ENCODE measurements around the gene RAB11FIP5. TPM values are rescaled to one million over a fixed set of nuclear protein-coding genes. Genes with fewer than 3 reads are reported as not detected.

Gene RAB11FIP5
- total RNA-seq, 6 experiments from 2014 or later: 76.7 to 92.0 (median 83.6) TPM

DNA sequence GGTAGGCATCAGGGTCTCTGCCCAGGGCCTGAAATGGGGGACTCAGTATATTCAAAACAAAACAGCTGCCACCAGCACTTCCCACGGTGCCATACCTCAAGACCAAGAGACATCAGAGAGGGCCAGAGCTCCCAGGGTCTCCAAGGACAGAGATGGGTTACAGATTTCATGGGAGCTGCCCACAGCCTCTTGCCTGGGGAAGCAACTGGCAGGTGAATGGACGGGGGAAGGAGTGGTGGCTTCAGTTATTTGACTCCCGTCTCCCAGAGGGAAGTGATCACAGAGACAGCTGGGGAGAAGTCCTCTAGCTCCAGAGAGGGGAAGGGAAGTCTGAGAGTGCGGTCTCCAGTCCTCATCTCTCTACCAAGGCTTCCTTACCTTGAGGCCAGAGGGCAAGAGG is 25.4 kb downstream of the RAB11FIP5 start:
- Mint-ChIP-seq H3K9me3 (no peaks in the 10 kb centered on the region), H3K27me3 (ENCODE audit: insufficient read depth) (peaks cover 2% of the 10 kb centered on the region), H3K27ac (peak overlapping the region; percentile 58), H3K4me3 (peak overlapping the region; percentile 49; the same call in 1 of the 2 replicates), H3K4me1 (ENCODE audit: low read depth) (peaks cover 74% of the 10 kb centered on the region), H3K36me3 (ENCODE audit: low read depth) (peaks cover 5% of the 10 kb centered on the region)
- TF ChIP-seq, protein P1, sequence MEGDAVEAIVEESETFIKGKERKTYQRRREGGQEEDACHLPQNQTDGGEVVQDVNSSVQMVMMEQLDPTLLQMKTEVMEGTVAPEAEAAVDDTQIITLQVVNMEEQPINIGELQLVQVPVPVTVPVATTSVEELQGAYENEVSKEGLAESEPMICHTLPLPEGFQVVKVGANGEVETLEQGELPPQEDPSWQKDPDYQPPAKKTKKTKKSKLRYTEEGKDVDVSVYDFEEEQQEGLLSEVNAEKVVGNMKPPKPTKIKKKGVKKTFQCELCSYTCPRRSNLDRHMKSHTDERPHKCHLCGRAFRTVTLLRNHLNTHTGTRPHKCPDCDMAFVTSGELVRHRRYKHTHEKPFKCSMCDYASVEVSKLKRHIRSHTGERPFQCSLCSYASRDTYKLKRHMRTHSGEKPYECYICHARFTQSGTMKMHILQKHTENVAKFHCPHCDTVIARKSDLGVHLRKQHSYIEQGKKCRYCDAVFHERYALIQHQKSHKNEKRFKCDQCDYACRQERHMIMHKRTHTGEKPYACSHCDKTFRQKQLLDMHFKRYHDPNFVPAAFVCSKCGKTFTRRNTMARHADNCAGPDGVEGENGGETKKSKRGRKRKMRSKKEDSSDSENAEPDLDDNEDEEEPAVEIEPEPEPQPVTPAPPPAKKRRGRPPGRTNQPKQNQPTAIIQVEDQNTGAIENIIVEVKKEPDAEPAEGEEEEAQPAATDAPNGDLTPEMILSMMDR (IDR thresholded peaks at IDR 0.05): no peak
- DNase-seq: no peak

DNA sequence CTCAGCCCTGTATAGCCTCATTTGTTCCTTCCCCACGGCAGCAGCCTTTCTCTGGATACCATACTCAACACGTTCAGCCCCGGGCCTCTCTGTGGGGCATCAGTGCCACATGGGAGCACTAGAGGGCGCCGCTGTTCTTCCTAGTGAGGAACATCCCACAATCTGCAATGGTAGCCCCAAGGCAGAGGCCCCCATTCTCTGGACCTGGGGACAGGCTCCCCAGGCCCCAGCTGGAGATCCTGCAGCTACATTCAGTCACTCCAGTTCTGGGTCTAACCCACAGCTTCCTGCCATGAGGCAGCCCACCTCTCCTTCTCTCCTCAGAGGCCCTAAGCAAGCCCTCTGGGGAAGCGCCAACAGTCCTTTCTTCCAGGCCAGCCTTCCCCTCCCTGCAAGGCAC is 27.1 kb downstream of the RAB11FIP5 start:
- Mint-ChIP-seq H3K27me3 (ENCODE audit: insufficient read depth) (peaks cover 2% of the 10 kb centered on the region; the same call in 1 of the 2 replicates), H3K4me1 (ENCODE audit: low read depth) (peaks cover 58% of the 10 kb centered on the region), H3K9me3 (no peaks in the 10 kb centered on the region), H3K27ac (peak overlapping the region; percentile 45), H3K4me3 (peak overlapping the region; percentile 33; the same call in 1 of the 2 replicates), H3K36me3 (ENCODE audit: low read depth) (peaks cover 5% of the 10 kb centered on the region)
- TF ChIP-seq, protein P1 (IDR thresholded peaks at IDR 0.05): peak; percentile 95
- DNase-seq: peak; percentile 65

DNA sequence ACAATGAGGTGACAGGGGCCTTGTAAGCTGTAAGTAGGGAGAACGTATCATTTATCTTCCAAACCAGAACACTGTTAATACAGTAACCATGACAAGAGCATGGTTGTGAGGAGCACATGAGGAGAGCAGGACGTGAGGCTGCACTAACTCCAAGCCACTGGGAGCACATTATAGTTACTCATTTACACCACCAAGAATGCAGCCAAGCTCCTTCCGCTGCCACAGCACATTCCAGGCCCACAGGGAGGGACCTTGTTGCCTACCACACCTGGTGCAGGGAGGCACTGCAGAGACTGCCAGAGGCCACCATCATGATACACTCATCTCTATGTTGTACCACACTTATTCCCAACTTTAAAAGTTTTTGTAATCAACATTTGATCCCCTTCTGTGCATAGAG is 27.8 kb downstream of the RAB11FIP5 start:
- Mint-ChIP-seq H3K27ac (peak overlapping the region; percentile 75), H3K4me3 (no peak overlapping the region)
- TF ChIP-seq, protein P1 (IDR thresholded peaks at IDR 0.05): no peak

DNA sequence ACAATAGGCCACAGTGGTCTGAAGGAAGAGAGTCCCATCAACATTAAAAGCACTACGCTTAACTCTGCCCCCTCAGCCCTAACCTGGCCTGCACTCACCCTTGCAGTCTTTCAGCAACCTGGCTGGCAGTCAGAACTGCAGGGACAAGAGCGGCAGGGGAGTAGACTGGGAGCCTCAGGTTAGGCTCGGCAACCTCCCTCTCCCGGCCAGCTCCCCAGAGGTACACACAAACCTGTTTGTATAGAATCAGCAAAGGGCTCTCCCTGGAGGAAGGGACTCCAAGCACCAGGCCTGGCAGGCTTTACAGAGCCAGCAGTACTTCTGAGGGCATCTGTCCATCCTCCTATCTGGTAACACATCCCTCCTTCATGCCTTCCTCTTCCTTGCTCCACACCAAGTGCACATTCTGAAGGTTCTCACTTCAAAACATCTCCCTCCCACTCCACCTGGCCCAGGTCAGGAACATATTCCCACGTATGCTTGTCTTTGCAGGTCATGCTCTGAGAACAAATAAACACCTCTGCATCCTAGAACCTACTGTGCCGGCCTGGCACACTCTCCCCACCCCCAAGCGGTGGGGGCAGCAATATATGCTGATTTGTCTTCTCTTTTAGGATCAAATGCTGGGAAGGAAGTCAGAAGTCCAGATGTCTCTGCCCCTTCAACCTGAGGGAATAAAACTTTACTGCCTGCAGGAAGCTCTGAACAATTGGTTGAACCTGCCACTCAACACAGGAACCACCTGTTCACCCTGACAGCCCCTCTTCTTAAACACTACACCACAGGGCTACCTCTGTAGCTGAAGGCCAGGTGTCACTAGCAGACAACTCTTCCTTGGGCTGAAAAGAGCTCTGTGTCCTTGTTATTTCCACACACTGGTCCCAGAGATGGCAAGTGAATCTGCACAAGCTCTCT is 28.6 kb downstream of the RAB11FIP5 start:
- Mint-ChIP-seq H3K9me3 (no peaks in the 10 kb centered on the region), H3K27ac (peak overlapping the region; percentile 75; the same call in 1 of the 2 replicates), H3K36me3 (ENCODE audit: low read depth) (peaks cover 6% of the 10 kb centered on the region), H3K27me3 (ENCODE audit: insufficient read depth) (peaks cover 2% of the 10 kb centered on the region; the same call in 1 of the 2 replicates), H3K4me3 (no peak overlapping the region), H3K4me1 (ENCODE audit: low read depth) (peaks cover 42% of the 10 kb centered on the region)
- TF ChIP-seq, protein P1 (IDR thresholded peaks at IDR 0.05): no peak
- DNase-seq: no peak

More for the DNA sequence above, 27.8 kb downstream of the RAB11FIP5 start:
- DNase-seq: no peak
- peaks cover 51% of the 10 kb centered on the region for H3K4me1 Mint-ChIP-seq (ENCODE audit: low read depth)
- H3K36me3 Mint-ChIP-seq (ENCODE audit: low read depth): peaks cover 5% of the 10 kb centered on the region
- H3K9me3 Mint-ChIP-seq: no peaks in the 10 kb centered on the region
- H3K27me3 Mint-ChIP-seq (ENCODE audit: insufficient read depth): peaks cover 2% of the 10 kb centered on the region; the same call in 1 of the 2 replicates

DNA sequence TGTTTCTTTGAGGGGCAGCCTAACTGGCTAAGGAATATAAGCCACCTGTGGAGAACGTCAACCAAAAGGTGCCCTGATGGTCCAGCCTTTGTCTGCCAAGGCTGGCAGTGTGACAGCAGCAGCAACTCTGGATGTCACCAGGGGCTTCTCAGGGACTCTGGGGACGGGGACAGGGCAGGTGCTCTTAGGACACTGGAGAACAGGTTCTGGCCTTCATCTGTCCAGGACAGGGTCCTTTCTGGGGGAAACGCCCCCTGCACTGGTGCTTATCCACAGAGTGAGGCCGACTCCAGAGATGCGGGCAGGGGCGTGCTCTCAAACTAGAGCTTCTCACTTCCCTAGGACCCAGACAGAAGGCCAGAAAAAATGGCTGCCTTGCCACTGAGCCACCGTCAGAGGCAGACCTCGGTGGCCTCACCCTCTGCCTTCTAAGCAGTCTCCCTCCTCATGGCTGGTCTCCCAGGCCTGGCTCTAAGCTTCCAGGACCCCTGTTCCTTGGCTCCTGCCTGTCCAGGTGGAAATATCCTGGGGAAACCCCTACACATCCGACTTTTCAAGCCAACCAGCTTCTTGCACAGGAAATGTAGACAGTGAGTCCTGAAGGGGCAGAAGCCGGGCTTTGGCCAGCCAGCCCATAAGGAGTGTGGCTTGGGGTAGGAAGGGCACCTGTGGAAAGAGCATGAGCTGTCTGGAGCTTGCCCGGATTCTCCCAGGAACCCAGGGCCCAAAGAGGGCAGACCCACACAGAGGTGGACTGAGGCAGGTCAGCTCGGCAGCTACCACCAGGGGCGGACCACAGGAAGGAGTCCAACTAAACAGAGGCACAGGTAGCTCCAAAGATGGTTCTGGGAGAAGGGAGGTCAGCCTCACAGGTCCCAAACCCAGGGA is 30.0 kb downstream of the RAB11FIP5 start:
- TF ChIP-seq, protein P1 (IDR thresholded peaks at IDR 0.05): no peak
- no peak for DNase-seq

More for the DNA sequence above, 30.0 kb downstream of the RAB11FIP5 start:
- Mint-ChIP-seq H3K36me3 (ENCODE audit: low read depth) (peaks cover 11% of the 10 kb centered on the region; the same call in 1 of the 2 replicates), H3K4me1 (ENCODE audit: low read depth) (peaks cover 37% of the 10 kb centered on the region), H3K27ac (no peak overlapping the region), H3K4me3 (no peak overlapping the region), H3K9me3 (no peaks in the 10 kb centered on the region), H3K27me3 (ENCODE audit: insufficient read depth) (peaks cover 2% of the 10 kb centered on the region; the same call in 1 of the 2 replicates)

Data from HFFc6 (cell line).